ENCODE measurements around the gene PHLDB2. TPM values are rescaled to one million over a fixed set of nuclear protein-coding genes. Genes with fewer than 3 reads are reported as not detected.

Gene PHLDB2
- total RNA-seq, 1 experiment from 2014 or later, result 60.5 TPM

DNA sequence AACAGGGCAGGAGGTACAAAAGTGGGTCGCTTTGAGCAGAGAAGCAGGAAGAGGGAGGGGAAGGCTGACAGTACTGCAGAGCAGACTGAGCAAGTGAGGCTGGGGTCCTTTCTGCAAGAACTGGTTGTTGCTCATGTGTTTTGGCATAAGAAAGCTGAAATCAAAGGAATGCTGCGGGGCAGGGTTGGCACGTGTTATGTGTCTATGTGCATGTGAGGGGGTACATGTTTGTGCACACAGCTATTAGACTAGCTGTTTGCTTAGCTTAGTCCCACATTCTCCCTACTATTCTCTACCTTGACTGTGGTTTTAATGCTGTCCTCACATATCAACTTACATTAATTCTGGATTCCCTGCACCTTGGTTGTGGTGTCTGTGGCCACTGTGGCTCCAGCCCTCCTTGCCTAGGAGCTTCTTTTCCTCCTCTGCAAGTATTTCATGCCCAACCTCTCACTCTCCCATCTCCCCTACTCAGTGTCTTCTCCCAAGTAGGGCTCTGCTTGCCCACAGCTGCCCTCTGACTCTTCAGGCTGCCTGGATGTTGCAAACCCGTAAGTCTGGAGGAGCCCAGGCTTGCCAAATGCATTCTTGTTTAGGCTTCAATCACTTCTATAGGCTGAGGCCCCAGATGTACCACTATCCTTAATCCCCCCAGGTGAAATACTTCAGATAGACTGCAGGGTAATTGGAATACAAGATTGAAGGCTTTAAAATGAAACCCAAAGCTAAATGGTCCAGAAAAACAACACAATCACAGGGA is 144.4 kb downstream of the PHLDB2 start:
- no peak for DNase-seq
- Mint-ChIP-seq H3K4me1 (ENCODE audit: low read depth, unreplicated experiment) (peaks cover 31% of the 10 kb centered on the region), H3K36me3 (ENCODE audit: insufficient read depth, unreplicated experiment) (peaks cover 5% of the 10 kb centered on the region), H3K9me3 (ENCODE audit: unreplicated experiment) (no peaks in the 10 kb centered on the region), H3K27me3 (ENCODE audit: insufficient read depth, unreplicated experiment) (no peaks in the 10 kb centered on the region), H3K4me3 (ENCODE audit: unreplicated experiment) (no peak overlapping the region), H3K27ac (ENCODE audit: unreplicated experiment) (no peak overlapping the region)
- ChIA-PET POLR2A (no interaction called here), CTCF (interaction anchor here (1.6 to 2.9 kb wide), 2 partner anchors 10 kb away, joined by 8 to 16 read pairs; no protein-coding TSS in a partner anchor)
- no TSS peak for BruUV-seq (replicated peaks)
- Histone ChIP-seq H3K9me3 (no peaks in the 10 kb centered on the region), H3K27me3 (replicated peaks; ENCODE audit: control insufficient read depth, insufficient read depth, low read length) (no peaks in the 10 kb centered on the region), H3K4me1 (peaks cover 11% of the 10 kb centered on the region), H3K4me3 (ENCODE audit: low read depth, low read length) (no peak overlapping the region), H3K36me3 (ENCODE audit: control insufficient read depth, insufficient read depth, low read length) (no peaks in the 10 kb centered on the region)
- TF ChIP-seq CTCF (IDR thresholded peaks at IDR 0.05; ENCODE audit: insufficient read depth in 1 of 2, low read depth in 1 of 2, low read length in 1 of 2, severe bottlenecking in 1 of 2, unreplicated experiment in 1 of 2), result no peak
- intact Hi-C loops (cut with micrococcal nuclease; ENCODE audit: unreplicated experiment), result no loop called here

DNA sequence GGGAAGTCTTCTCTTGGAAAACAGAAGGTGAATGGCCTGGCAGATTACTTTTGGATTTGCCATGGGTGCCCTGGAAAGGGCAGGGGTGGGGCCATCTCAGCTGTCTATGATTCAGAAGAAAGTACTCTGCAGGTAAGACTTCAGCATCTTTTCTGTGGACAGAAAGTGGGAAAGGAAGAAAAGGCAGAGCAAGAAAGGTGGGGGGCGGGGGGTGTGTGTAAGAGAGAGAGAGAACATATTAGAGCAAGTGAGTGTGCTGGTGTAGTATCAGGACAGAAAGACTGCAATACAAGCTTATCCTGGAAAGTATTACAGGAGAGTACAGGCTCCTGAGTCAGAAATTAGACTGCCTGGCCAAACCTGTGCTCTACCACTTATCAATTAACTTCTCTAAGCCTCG is 145.1 kb downstream of the PHLDB2 start:
- no TSS peak for BruUV-seq (replicated peaks)

GRCh38 chr3:112004669-112005068 is 145.6 kb downstream of the PHLDB2 start:
- CTCF ChIA-PET, result interaction anchor here (1.6 kb wide), 1 partner anchor 9 kb away, joined by 8 read pairs; no protein-coding TSS in a partner anchor
- intact Hi-C loops (cut with micrococcal nuclease; ENCODE audit: unreplicated experiment), result no loop called here
- POLR2A ChIA-PET, result no interaction called here
- TF ChIP-seq CTCF (IDR thresholded peaks at IDR 0.05; ENCODE audit: insufficient read depth in 1 of 2, low read depth in 1 of 2, low read length in 1 of 2, severe bottlenecking in 1 of 2, unreplicated experiment in 1 of 2), result no peak
- H3K4me1 ChIP-seq, result peaks cover 15% of the 10 kb centered on the region
- Mint-ChIP-seq H3K36me3 (ENCODE audit: insufficient read depth, unreplicated experiment) (peaks cover 5% of the 10 kb centered on the region), H3K4me1 (ENCODE audit: low read depth, unreplicated experiment) (peaks cover 31% of the 10 kb centered on the region), H3K27me3 (ENCODE audit: insufficient read depth, unreplicated experiment) (no peaks in the 10 kb centered on the region), H3K9me3 (ENCODE audit: unreplicated experiment) (no peaks in the 10 kb centered on the region), H3K27ac (ENCODE audit: unreplicated experiment) (no peak overlapping the region), H3K4me3 (ENCODE audit: unreplicated experiment) (no peak overlapping the region)
- H3K9me3 ChIP-seq, result no peaks in the 10 kb centered on the region
- peak; percentile 42 to 49 for DNase-seq
- no TSS peak for BruUV-seq (replicated peaks)
- no peaks in the 10 kb centered on the region for H3K27me3 ChIP-seq (replicated peaks; ENCODE audit: control insufficient read depth, insufficient read depth, low read length)
- no peaks in the 10 kb centered on the region for H3K36me3 ChIP-seq (ENCODE audit: control insufficient read depth, insufficient read depth, low read length)
- H3K4me3 ChIP-seq (ENCODE audit: low read depth, low read length), result no peak overlapping the region

More for the DNA sequence above, 145.1 kb downstream of the PHLDB2 start:
- intact Hi-C loops (cut with micrococcal nuclease; ENCODE audit: unreplicated experiment), result no loop called here
- Mint-ChIP-seq H3K27ac (ENCODE audit: unreplicated experiment) (no peak overlapping the region), H3K4me1 (ENCODE audit: low read depth, unreplicated experiment) (peaks cover 31% of the 10 kb centered on the region), H3K9me3 (ENCODE audit: unreplicated experiment) (no peaks in the 10 kb centered on the region), H3K36me3 (ENCODE audit: insufficient read depth, unreplicated experiment) (peaks cover 5% of the 10 kb centered on the region), H3K4me3 (ENCODE audit: unreplicated experiment) (no peak overlapping the region), H3K27me3 (ENCODE audit: insufficient read depth, unreplicated experiment) (no peaks in the 10 kb centered on the region)
- TF ChIP-seq CTCF (IDR thresholded peaks at IDR 0.05; ENCODE audit: insufficient read depth in 1 of 2, low read depth in 1 of 2, low read length in 1 of 2, severe bottlenecking in 1 of 2, unreplicated experiment in 1 of 2), result no peak
- Histone ChIP-seq H3K36me3 (ENCODE audit: control insufficient read depth, insufficient read depth, low read length) (no peaks in the 10 kb centered on the region), H3K4me3 (ENCODE audit: low read depth, low read length) (no peak overlapping the region), H3K27me3 (replicated peaks; ENCODE audit: control insufficient read depth, insufficient read depth, low read length) (no peaks in the 10 kb centered on the region), H3K4me1 (peaks cover 15% of the 10 kb centered on the region), H3K9me3 (no peaks in the 10 kb centered on the region)
- CTCF ChIA-PET, result interaction anchor here (1.6 kb wide), 1 partner anchor 9 kb away, joined by 8 read pairs; no protein-coding TSS in a partner anchor
- POLR2A ChIA-PET, result no interaction called here
- no peak for DNase-seq

Measured in Caco-2 (cell line).